Activated gamma-delta T cell (primary cell): Measurements from ENCODE around the gene PNPLA6.
"Not testable (repeated sequence)": the region's sequence is repeated elsewhere in the genome, so short reads cannot be mapped to it uniquely, and the experiment has no call there.

Experiments used
- DNase-seq: peaks from one replicate; lab custom pipeline; 2025; lab: John Stamatoyannopoulos, UW

The PNPLA6 gene

GRCh38 chr19:7533281-7533885 lies 2.1 kb upstream of the PNPLA6 start:
- no peak for DNase-seq

DNA sequence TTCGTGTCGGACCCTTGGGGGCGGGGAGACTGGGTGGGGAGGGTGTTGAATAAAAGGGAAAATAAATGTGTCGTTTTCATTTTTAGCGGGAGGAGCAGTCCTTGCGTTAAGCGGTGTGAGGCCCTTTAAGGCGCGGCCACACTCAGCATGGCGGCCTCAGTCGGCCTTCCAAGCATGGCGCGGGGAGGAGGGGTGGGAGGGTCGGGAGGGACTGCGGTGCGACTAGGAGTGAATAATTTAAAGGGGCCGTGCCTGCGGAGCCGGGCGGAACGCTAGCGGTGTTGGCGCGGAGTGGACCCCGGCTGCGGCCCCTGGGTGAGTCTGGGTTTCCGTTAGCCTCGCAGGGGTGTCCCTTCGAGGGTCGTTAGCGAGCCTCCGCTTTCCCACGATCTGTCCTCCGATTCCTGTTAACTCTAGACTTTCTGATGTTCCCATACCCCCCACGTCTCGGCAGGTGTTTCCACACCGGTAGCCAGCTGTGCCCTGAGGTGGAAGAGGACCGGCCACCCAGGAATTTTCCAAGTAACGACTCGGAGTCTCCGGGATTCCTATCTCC lies 1.5 kb upstream of the PNPLA6 start:
- peak; percentile 76 for DNase-seq

- no peak for DNase-seq
Observed at GRCh38 chr19:7534531-7535046, 928 bp upstream of the PNPLA6 start.

- no peak for DNase-seq
Observed at GRCh38 chr19:7535998-7536695, 630 bp downstream of the PNPLA6 start.

DNA sequence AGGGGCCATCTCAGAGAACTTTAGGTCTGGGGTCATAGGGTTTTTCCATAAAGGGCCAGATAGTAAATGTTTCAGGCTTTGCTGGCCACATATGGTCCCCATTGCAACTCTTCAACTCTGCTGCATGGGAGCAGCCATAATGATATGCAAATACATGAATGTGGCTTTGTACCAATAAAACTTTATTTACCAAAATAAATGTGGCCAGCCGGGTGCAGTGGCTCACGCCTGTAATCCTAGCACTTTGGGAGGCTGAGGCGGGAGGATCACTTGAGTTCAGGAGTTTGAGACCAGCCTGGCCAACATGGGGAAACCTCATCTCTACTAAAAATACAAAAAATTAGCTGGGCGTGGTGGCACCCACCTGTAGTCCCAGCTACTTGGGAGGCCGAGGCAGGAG lies 3.5 kb downstream of the PNPLA6 start:
- not testable (repeated sequence) for DNase-seq

DNA sequence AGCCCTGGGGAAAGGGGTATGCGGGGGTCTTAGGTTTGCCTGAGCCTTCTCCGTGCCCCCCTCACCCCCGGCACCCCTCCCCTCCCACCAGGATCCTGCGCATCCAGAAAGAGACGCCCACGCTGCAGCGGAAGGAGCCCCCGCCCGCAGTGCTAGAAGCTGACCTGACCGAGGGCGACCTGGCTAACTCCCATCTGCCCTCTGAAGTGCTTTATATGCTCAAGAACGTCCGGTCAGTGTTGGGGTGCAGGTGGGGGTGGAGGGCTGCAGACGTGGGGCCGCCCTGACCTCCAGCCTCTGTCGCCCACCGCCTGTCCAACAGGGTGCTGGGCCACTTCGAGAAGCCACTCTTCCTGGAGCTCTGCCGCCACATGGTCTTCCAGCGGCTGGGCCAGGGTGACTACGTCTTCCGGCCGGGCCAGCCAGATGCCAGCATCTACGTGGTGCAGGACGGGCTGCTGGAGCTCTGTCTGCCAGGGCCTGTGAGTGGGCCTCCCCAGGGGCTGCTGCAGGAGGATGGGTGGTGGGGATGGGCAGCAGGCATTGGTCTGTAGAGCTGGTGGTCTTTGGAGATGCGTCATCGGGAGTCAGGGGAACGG lies 4.4 kb downstream of the PNPLA6 start:
- DNase-seq, result no peak

DNA sequence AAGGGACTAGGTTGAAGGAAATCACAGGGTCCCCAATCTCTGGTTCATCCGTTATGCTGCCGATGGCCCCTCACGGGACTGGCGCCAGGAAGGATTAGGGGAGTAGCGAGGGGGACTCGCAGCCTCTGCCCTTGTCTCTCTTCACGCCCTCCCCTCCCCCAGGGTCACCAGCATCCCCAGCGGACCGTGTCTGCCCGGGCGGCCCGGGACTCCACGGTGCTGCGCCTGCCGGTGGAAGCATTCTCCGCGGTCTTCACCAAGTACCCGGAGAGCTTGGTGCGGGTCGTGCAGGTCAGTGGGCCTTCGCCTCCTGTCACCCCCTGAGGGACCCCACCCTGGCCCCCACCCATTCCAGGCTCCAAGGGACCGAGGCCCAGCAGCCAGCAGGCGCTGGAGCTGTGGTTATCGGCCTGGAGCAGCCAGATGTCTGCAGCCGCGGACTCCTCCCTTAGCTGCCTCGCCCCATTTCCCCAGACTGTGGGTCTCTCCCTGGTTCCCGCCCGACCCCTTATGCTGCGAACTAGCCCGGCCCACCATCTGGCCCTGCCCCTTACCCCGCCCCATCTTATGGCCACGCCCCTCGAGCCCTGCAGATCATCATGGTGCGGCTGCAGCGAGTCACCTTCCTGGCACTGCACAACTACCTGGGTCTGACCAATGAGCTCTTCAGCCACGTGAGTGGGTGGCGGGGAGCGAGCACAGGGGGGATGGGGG lies 5.4 kb downstream of the PNPLA6 start:
- no peak for DNase-seq

DNA sequence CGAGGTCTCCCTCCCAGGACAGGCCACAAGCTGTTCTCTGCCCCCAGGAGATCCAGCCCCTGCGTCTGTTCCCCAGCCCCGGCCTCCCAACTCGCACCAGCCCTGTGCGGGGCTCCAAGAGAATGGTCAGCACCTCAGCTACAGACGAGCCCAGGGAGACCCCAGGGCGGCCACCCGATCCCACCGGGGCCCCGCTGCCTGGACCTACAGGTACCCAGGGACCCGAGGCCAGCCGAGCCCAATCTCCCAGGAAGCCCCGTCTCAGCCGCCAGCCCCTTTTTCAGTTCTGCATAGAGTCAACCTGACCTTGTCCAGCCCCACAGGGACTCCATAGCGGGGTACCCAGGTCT lies 5.9 kb downstream of the PNPLA6 start:
- no peak for DNase-seq

GRCh38 chr19:7541828-7542443 lies 6.4 kb downstream of the PNPLA6 start:
- DNase-seq, result no peak

DNA sequence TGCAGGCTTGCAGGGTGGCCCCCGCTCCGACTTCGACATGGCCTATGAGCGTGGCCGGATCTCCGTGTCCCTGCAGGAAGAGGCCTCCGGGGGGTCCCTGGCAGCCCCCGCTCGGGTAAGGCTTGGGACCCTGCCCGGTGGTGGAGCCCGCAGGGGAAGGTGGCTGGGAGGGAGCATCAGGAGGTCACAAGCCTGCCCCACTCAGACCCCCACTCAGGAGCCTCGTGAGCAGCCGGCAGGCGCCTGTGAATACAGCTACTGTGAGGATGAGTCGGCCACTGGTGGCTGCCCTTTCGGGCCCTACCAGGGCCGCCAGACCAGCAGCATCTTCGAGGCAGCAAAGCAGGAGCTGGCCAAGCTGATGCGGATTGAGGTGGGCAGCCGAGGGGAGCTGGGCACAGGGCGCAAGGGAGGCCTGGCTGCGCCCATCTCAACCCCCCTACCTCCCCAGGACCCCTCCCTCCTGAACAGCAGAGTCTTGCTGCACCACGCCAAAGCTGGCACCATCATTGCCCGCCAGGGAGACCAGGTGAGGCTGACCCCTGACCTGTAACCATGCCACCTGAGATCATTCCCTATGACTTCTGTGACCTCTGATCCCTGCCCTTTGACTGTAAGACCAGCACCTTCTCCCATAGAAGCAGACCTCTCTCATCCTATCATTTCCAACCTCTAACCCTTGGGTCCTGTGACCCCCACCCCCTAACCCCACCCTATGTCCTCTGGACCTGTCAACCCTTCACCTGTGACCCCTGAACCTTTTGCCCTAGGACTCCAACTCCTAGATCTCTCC lies 7.2 kb downstream of the PNPLA6 start:
- DNase-seq, result no peak

DNA sequence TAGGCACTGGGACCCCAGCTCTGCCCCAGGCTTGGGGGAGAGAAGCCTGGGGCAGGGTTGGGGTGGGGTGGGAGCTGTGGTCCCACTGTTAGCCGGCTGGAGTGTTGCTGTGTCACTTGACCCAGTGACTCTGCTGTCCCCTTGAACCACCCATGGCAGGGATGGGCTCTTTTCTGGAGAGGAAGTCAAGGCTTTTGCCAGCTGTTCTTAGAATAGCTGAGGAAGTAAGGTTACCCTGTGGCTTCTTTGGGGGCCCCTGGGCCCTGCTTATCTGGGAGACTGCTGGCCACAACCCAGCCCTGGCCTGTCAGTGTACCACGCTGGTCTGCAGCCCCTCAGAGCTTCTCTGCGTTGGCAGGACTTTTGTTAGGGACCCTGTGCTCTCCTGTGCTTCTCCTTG lies 9.1 kb downstream of the PNPLA6 start:
- DNase-seq, result no peak

DNA sequence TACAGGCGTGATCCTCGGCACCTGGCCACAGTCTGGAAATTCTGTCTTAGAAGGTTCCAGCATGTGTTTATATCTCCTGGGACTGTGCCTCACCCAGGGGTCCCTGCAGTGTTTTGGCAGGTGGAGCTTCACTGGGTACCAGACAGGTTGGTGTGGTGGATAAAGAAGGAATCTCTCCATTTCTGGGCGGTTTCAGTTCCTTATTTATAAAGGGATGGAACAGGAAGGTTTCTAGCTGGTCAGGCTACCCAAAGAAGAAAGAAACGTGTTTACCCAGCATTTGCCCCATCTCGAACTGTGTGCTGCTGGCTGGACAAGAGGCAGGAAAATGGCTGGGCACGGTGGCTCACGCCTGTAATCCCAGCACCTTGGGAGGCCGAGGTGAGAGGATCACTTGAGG lies 9.8 kb downstream of the PNPLA6 start:
- no peak for DNase-seq

- DNase-seq, result no peak
Observed at GRCh38 chr19:7545904-7546303, 10.4 kb downstream of the PNPLA6 start.

DNA sequence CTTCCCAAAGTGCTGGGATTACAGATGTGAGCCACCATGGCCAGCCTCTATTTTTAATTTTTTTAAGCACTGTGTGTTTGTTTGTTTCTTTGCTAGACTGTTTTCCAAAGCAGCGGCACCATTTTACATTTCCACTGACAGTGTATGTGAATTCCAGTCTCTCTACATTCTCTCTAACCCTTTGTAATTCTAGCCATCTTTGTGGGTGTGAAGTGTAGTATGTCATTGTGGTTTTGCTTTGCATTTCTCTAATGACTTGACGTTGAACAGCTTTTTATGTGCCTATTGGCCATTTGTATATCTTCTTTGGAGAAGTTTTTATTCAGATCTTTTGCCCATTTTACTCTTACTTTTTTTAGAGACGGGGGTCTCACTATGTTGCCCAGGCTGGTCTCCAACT lies 11.6 kb downstream of the PNPLA6 start:
- DNase-seq, result no peak

- DNase-seq, result no peak
Observed at GRCh38 chr19:7549429-7550148, 14.1 kb downstream of the PNPLA6 start.

DNA sequence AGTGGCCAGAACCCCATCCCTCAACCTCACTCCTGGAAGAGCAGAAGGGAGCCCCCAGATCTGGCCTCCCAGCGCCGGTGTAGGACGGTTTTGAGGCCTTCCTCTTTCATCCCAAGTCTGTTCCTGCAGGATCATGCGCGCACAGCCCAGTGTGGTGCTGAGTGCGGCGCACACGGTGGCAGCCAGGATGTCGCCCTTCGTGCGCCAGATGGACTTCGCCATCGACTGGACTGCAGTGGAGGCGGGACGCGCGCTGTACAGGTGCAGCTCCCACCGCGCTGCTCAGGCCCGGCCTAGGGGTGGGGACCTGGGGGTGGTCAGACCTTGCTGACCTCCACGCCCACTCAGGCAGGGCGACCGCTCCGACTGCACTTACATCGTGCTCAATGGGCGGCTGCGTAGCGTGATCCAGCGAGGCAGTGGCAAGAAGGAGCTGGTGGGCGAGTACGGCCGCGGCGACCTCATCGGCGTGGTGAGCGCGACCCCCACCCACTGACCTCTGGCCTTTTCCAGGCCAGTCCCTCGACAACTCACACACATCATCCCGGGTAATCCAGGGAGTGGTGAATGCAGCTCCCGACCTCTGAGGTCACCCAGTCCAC lies 14.8 kb downstream of the PNPLA6 start:
- no peak for DNase-seq

DNA sequence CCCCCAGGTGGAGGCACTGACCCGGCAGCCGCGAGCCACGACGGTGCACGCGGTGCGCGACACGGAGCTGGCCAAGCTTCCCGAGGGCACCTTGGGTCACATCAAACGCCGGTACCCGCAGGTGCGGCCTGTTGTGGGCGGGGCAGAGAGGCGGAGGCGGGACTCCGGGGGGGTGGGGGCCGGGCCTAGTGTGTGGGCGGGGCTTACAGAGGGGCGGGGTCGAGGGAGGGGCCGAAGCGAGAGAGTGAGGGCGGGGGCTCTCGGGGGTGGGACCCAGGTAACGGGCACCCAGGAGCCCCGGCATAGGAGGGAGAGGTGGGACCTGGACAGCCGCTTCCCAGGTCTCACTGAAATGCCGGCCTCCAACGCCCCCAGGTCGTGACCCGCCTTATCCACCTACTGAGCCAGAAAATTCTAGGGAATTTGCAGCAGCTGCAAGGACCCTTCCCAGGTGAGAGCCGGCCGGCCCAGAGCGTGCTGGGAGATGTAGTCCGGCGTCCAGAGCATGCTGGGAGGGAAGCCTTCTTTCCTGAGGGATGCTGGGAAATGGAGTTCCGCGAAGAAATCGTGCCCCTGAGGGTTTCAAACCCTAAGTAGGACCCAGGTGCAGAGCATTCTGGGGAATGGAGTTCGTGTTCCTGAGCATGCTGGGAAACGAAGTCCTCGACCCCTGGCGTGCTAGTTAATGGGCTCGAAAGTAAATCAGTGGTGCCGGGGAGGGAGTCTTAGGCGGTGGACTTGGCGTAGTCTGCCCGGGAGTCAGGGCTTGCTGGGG lies 15.7 kb downstream of the PNPLA6 start:
- DNase-seq, result no peak

DNA sequence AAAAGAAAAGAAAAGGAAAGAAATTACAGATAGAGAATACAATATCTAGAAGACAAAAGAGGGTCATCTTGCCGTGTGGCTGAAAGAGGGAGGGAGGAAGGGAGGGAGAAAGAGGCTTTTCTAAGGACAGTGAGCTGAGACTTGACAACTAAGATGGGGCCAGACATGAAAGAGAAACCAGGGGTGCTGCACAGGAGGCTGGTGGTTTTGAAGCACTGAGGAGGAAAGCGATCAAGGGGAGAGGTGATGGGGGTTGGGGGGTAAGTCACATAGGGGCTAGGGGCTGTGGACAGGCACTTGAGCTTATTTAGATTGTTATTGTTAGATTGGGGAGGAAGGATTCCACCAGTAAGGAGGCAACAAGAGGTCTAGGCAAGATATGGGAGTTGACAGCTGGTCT lies 17.3 kb downstream of the PNPLA6 start:
- DNase-seq, result no peak

DNA sequence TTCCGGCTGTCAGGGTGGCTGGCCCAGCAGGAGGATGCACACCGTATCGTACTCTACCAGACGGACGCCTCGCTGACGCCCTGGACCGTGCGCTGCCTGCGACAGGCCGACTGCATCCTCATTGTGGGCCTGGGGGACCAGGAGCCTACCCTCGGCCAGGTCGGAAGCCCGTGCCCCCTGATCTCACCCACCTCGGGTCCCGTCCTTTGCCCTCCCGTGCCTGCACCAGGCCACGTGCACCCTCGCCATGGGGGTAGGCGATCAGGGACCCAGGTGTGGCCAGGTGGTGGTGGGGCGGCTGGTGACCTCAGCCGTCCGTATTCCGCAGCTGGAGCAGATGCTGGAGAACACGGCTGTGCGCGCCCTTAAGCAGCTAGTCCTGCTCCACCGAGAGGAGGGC lies 19.0 kb downstream of the PNPLA6 start:
- DNase-seq, result no peak
